Hepatocyte (in vitro differentiated cells): ENCODE measurements around the gene PI4KA.

Experiments
- CTCF ChIP-seq: fragments of 200-600 bp; sonication (generic); IDR thresholded peaks from 2 replicates; pipeline ENCODE4 v1.5.1; 2016; ENCODE audit warnings: antibody characterized with exemption, mild to moderate bottlenecking; ENCODE audit not compliant: poor library complexity
- EZH2 ChIP-seq: fragments of 200-600 bp; sonication (generic); IDR thresholded peaks from 2 replicates; pipeline ENCODE4 v1.6.1; 2016; ENCODE audit warnings: antibody characterized with exemption, mild to moderate bottlenecking, borderline replicate concordance
- EZH2phosphoT487 ChIP-seq: fragments of 200-600 bp; sonication (generic); IDR thresholded peaks from one replicate; pipeline ENCODE4 v1.6.1; 2018; ENCODE audit warnings: antibody characterized with exemption, mild to moderate bottlenecking, low read depth, moderate library complexity; ENCODE audit not compliant: unreplicated experiment, severe bottlenecking

DNA sequence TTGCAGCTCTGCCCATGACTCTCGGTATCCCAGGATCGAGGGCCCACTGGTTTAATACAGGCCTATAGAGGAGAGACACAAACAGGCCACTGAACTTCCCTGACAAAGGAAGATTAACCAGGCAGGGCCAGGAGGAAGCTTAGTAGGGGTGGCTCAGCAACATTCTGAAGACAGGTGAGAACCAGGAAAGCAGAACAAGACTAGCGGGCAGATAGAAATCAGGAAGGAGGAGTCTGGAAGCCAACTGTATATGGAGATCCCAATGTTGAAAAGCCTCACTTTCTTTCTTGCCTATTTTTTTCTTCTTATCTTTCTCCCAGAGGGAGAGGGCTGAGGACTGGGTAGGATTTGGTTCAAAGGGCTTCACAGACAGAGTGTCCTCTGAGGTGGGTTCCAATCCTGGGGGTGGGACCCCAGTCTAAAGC is 5.4 kb downstream of the PI4KA start:
- TF ChIP-seq CTCF (no peak), EZH2 (no peak), EZH2phosphoT487 (no peak)
